K562 (cell line): ENCODE results near the gene NES. TPM values are rescaled to one million over a fixed set of nuclear protein-coding genes. Genes with fewer than 3 reads are reported as not detected.

ENCODE experiments used
- RAD21 ChIP-seq, 2 experiments: fragments of 250-450 bp in 1 of 2; fragments of 450-650 bp in 1 of 2; sonication (Bioruptor Pico) in 1 of 2; formaldehyde crosslinking in 1 of 2; IDR thresholded peaks in 1 of 2; conservative IDR thresholded peaks in 1 of 2; 2 replicates each; pipeline versions ENCODE4 v1.4.0 to v1.8.0; 2020 to 2022; ENCODE audit warnings: mild to moderate bottlenecking in 2 of 2, moderate library complexity in 1 of 2
- polyA plus RNA-seq, 8 experiments: library from polyadenylated mRNA; depleted of rRNA in 4 of 8; stranded (reverse) in 5 of 8; unstranded in 3 of 8; fragments of >200 nt; fragmentation: Nextera tagmentation in 2 of 8; fragmentation: Illumina TruSeq in 1 of 8; extraction: Ambion mirVana in 2 of 8; extraction: Trizol in 1 of 8; gene quantifications; 2 replicates each; pipeline versions ENCODE4 v1.2.1 to v1.2.3, GENCODE V29; 2011 to 2014; ENCODE audit warnings: inconsistent platforms in 1 of 8, missing spikeins in 1 of 8
- total RNA-seq, 7 experiments: library from RNA; depleted of rRNA in 6 of 7; stranded (reverse); fragments of >200 nt in 6 of 7; fragmentation: Illumina TruSeq in 2 of 7; extraction: Trizol in 2 of 7; gene quantifications; 2 replicates each; pipeline versions ENCODE4 v1.2.1 to v1.2.3, GENCODE V29; 2011 to 2021; ENCODE audit warnings: low replicate concordance in 1 of 7

Gene NES
- total and polyA plus RNA-seq, 9 of the 15 experiments (the other 6 are each of a cell fraction or from before 2014, with no cell fraction given) = 0.10 to 8.6 (median 4.2) TPM

- peak in 1 of 2 experiments; percentile 41; a peak in 2 of 4 replicates for TF ChIP-seq RAD21 (CRISPR knock-in tag; conservative IDR thresholded peaks at IDR 0.05 in 1 of 2, IDR thresholded peaks at IDR 0.05 in 1 of 2)
These were observed 58.2 kb downstream of the NES start, which contains the start of gene HAPLN2 (continued) for GRCh38 chr1:156618853-156619581.

Other genes starting within 250 kb of the NES start
Only the 7 nearest of the 18 such genes appear.
- gene HAPLN2, start 58.0 kb downstream of the NES start, total RNA-seq (2014; rRNA removed) = 3.1 and 3.8 TPM in 2 replicates
- not detected in 2 replicates for gene HAPLN2, start 58.0 kb downstream of the NES start, total RNA-seq (2014; rRNA removed; fragmentation: Illumina TruSeq; extraction: Trizol)
- gene HAPLN2, start 58.0 kb downstream of the NES start, total RNA-seq (2015; rRNA removed; fragmentation: Illumina TruSeq; extraction: Trizol) = 0.14 and 0.19 TPM in 2 replicates
- 3.6 and 5.2 TPM in 2 replicates for gene HAPLN2, start 58.0 kb downstream of the NES start, total RNA-seq (2021)
- gene HAPLN2, start 58.0 kb downstream of the NES start, polyA plus RNA-seq (2011; rRNA removed) = 0.39 and 0.76 TPM in 2 replicates
- gene HAPLN2, start 58.0 kb downstream of the NES start, polyA plus RNA-seq (2014; fragmentation: Illumina TruSeq; extraction: Trizol) = 0.17 TPM in 1 of 2 replicates, not detected in the other
- gene HAPLN2, start 58.0 kb downstream of the NES start, polyA plus RNA-seq (2014; fragmentation: Nextera tagmentation; extraction: Ambion mirVana) = not detected
- gene HAPLN2, start 58.0 kb downstream of the NES start, polyA plus RNA-seq (2014; rRNA removed) = 4.4 and 4.5 TPM in 2 replicates
- gene BCAN, start 35.3 kb downstream of the NES start, total RNA-seq (2014; rRNA removed) = 0.12 TPM in 1 of 2 replicates, not detected in the other
- gene BCAN, start 35.3 kb downstream of the NES start, total RNA-seq (2014; rRNA removed; fragmentation: Illumina TruSeq; extraction: Trizol) = not detected in 2 replicates
- gene BCAN, start 35.3 kb downstream of the NES start, total RNA-seq (2015; rRNA removed; fragmentation: Illumina TruSeq; extraction: Trizol) = 0.08 TPM in 1 of 2 replicates, not detected in the other
- 0.22 TPM in 1 of 2 replicates, not detected in the other for gene BCAN, start 35.3 kb downstream of the NES start, total RNA-seq (2021)
- gene BCAN, start 35.3 kb downstream of the NES start, polyA plus RNA-seq (2011; rRNA removed) = 0.06 and 0.09 TPM in 2 replicates
- 0.19 and 0.33 TPM in 2 replicates for gene BCAN, start 35.3 kb downstream of the NES start, polyA plus RNA-seq (2014; fragmentation: Illumina TruSeq; extraction: Trizol)
- under 1 TPM in 1 of 2 experiments, not detected in 1; 0.04 TPM for gene BCAN, start 35.3 kb downstream of the NES start, polyA plus RNA-seq (2014; fragmentation: Nextera tagmentation; extraction: Ambion mirVana)
- gene BCAN, start 35.3 kb downstream of the NES start, polyA plus RNA-seq (2014; rRNA removed) = 0.22 and 0.23 TPM in 2 replicates
- 0.86 and 1.2 TPM in 2 replicates for gene CRABP2, start 28.2 kb upstream of the NES start, total RNA-seq (2014; rRNA removed)
- gene CRABP2, start 28.2 kb upstream of the NES start, total RNA-seq (2014; rRNA removed; fragmentation: Illumina TruSeq; extraction: Trizol) = 0.32 and 0.36 TPM in 2 replicates
- gene CRABP2, start 28.2 kb upstream of the NES start, total RNA-seq (2015; rRNA removed; fragmentation: Illumina TruSeq; extraction: Trizol) = 0.72 and 1.3 TPM in 2 replicates
- gene CRABP2, start 28.2 kb upstream of the NES start, total RNA-seq (2021) = 1.5 and 1.6 TPM in 2 replicates
- 0.50 and 1.5 TPM in 2 replicates for gene CRABP2, start 28.2 kb upstream of the NES start, polyA plus RNA-seq (2011; rRNA removed)
- 1.9 and 2.5 TPM in 2 replicates for gene CRABP2, start 28.2 kb upstream of the NES start, polyA plus RNA-seq (2014; fragmentation: Illumina TruSeq; extraction: Trizol)
- under 1 TPM; 0.30 to 0.52 TPM for gene CRABP2, start 28.2 kb upstream of the NES start, polyA plus RNA-seq (2014; fragmentation: Nextera tagmentation; extraction: Ambion mirVana)
- 0.82 and 1.2 TPM in 2 replicates for gene CRABP2, start 28.2 kb upstream of the NES start, polyA plus RNA-seq (2014; rRNA removed)
- 33.1 and 39.1 TPM in 2 replicates for gene METTL25B, start 51.1 kb upstream of the NES start, total RNA-seq (2014; rRNA removed)
- 17.8 and 26.3 TPM in 2 replicates for gene METTL25B, start 51.1 kb upstream of the NES start, total RNA-seq (2014; rRNA removed; fragmentation: Illumina TruSeq; extraction: Trizol)
- 27.0 and 30.3 TPM in 2 replicates for gene METTL25B, start 51.1 kb upstream of the NES start, total RNA-seq (2015; rRNA removed; fragmentation: Illumina TruSeq; extraction: Trizol)
- gene METTL25B, start 51.1 kb upstream of the NES start, total RNA-seq (2021) = 46.3 and 48.3 TPM in 2 replicates
- 37.1 and 46.1 TPM in 2 replicates for gene METTL25B, start 51.1 kb upstream of the NES start, polyA plus RNA-seq (2011; rRNA removed)
- 33.9 and 37.7 TPM in 2 replicates for gene METTL25B, start 51.1 kb upstream of the NES start, polyA plus RNA-seq (2014; fragmentation: Illumina TruSeq; extraction: Trizol)
- 10 to 100 TPM in 1 of 2 experiments, 1 to 10 TPM in 1; 7.7 to 13.2 TPM for gene METTL25B, start 51.1 kb upstream of the NES start, polyA plus RNA-seq (2014; fragmentation: Nextera tagmentation; extraction: Ambion mirVana)
- gene METTL25B, start 51.1 kb upstream of the NES start, polyA plus RNA-seq (2014; rRNA removed) = 41.8 and 57.4 TPM in 2 replicates
- 34.3 and 40.7 TPM in 2 replicates for gene ISG20L2, start 51.4 kb upstream of the NES start, total RNA-seq (2014; rRNA removed)
- gene ISG20L2, start 51.4 kb upstream of the NES start, total RNA-seq (2014; rRNA removed; fragmentation: Illumina TruSeq; extraction: Trizol) = 57.7 and 59.6 TPM in 2 replicates
- gene ISG20L2, start 51.4 kb upstream of the NES start, total RNA-seq (2015; rRNA removed; fragmentation: Illumina TruSeq; extraction: Trizol) = 52.6 and 53.3 TPM in 2 replicates
- 46.3 and 50.3 TPM in 2 replicates for gene ISG20L2, start 51.4 kb upstream of the NES start, total RNA-seq (2021)
- gene ISG20L2, start 51.4 kb upstream of the NES start, polyA plus RNA-seq (2011; rRNA removed) = 59.5 and 63.8 TPM in 2 replicates
- gene ISG20L2, start 51.4 kb upstream of the NES start, polyA plus RNA-seq (2014; fragmentation: Illumina TruSeq; extraction: Trizol) = 100 and 130 TPM in 2 replicates
- gene ISG20L2, start 51.4 kb upstream of the NES start, polyA plus RNA-seq (2014; fragmentation: Nextera tagmentation; extraction: Ambion mirVana) = 10 to 100 TPM; 21.3 to 50.3 TPM
- 41.5 and 50.9 TPM in 2 replicates for gene ISG20L2, start 51.4 kb upstream of the NES start, polyA plus RNA-seq (2014; rRNA removed)
- 103 and 134 TPM in 2 replicates for gene MRPL24, start 63.7 kb upstream of the NES start, total RNA-seq (2014; rRNA removed)
- 91.6 and 91.8 TPM in 2 replicates for gene MRPL24, start 63.7 kb upstream of the NES start, total RNA-seq (2014; rRNA removed; fragmentation: Illumina TruSeq; extraction: Trizol)
- gene MRPL24, start 63.7 kb upstream of the NES start, total RNA-seq (2015; rRNA removed; fragmentation: Illumina TruSeq; extraction: Trizol) = 105 and 113 TPM in 2 replicates
- 74.0 and 74.3 TPM in 2 replicates for gene MRPL24, start 63.7 kb upstream of the NES start, total RNA-seq (2021)
- gene MRPL24, start 63.7 kb upstream of the NES start, polyA plus RNA-seq (2011; rRNA removed) = 97.5 and 101 TPM in 2 replicates
- 153 and 163 TPM in 2 replicates for gene MRPL24, start 63.7 kb upstream of the NES start, polyA plus RNA-seq (2014; fragmentation: Illumina TruSeq; extraction: Trizol)
- 100 to 1,000 TPM; 206 to 267 TPM for gene MRPL24, start 63.7 kb upstream of the NES start, polyA plus RNA-seq (2014; fragmentation: Nextera tagmentation; extraction: Ambion mirVana)
- 115 and 141 TPM in 2 replicates for gene MRPL24, start 63.7 kb upstream of the NES start, polyA plus RNA-seq (2014; rRNA removed)
- gene HDGF, start 74.3 kb upstream of the NES start, total RNA-seq (2014; rRNA removed) = 470 and 501 TPM in 2 replicates
- gene HDGF, start 74.3 kb upstream of the NES start, total RNA-seq (2014; rRNA removed; fragmentation: Illumina TruSeq; extraction: Trizol) = 400 and 403 TPM in 2 replicates
- 392 and 404 TPM in 2 replicates for gene HDGF, start 74.3 kb upstream of the NES start, total RNA-seq (2015; rRNA removed; fragmentation: Illumina TruSeq; extraction: Trizol)
- gene HDGF, start 74.3 kb upstream of the NES start, total RNA-seq (2021) = 390 and 425 TPM in 2 replicates
- 224 and 310 TPM in 2 replicates for gene HDGF, start 74.3 kb upstream of the NES start, polyA plus RNA-seq (2011; rRNA removed)
- 507 and 601 TPM in 2 replicates for gene HDGF, start 74.3 kb upstream of the NES start, polyA plus RNA-seq (2014; fragmentation: Illumina TruSeq; extraction: Trizol)
- 10 to 100 TPM; 38.8 to 41.8 TPM for gene HDGF, start 74.3 kb upstream of the NES start, polyA plus RNA-seq (2014; fragmentation: Nextera tagmentation; extraction: Ambion mirVana)
- gene HDGF, start 74.3 kb upstream of the NES start, polyA plus RNA-seq (2014; rRNA removed) = 358 and 372 TPM in 2 replicates